Measurements from ENCODE around the gene DLX2. TPM values are rescaled to one million over a fixed set of nuclear protein-coding genes. Genes with fewer than 3 reads are reported as not detected.

The DLX2 gene
- total and polyA plus RNA-seq, 10 of the 15 experiments (the other 5 are each of a cell fraction or from before 2014, with no cell fraction given), result 0.03 TPM; not detected in 9

DNA sequence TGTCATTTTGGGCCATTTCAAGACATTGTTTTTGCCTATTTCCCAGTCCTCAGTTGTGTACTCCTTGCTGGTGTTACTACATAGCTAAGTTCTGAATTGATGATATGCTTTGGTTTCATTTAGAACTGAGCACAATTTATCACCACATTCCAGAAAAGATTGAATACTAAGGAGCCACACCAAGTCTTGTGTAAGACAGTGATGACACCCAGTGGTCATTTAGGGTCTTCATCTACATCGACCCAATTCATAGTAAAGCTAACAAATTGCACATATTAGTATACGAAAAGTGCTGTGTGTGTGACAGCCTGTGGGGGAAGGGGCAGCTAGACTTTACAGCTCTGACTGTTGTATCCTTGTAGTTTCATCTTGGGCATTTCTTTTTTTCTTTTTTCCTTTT is 10.9 kb upstream of the DLX2 start:
- Histone ChIP-seq H3K4me1 (ENCODE audit: control insufficient read depth, insufficient read depth, low read length) (no peaks in the 10 kb centered on the region), H3K79me2 (ENCODE audit: control insufficient read depth, insufficient read depth, low read length) (no peaks in the 10 kb centered on the region), H3K36me3 (ENCODE audit: control insufficient read depth in 2 of 2, insufficient read depth in 2 of 2, low read length in 1 of 2) (no peaks in the 10 kb centered on the region), H3K4me2 (ENCODE audit: control insufficient read depth, insufficient read depth) (no peak overlapping the region), H2AFZ (ENCODE audit: control insufficient read depth, low read depth, low read length) (no peak overlapping the region), H3K9me3 (replicated peaks; ENCODE audit: control insufficient read depth, insufficient read depth, low read length) (no peaks in the 10 kb centered on the region), H3K9ac (ENCODE audit: control insufficient read depth, insufficient read depth, low read length) (no peak overlapping the region), H3K27me3 (replicated peaks in 1 of 2; ENCODE audit: control insufficient read depth in 2 of 2, insufficient read depth in 2 of 2, low read length in 1 of 2) (0 out of 4 replicates have a peak, but pooled peaks cover 0 to 1% of the 10 kb centered on the region in 2 experiments), H4K20me1 (ENCODE audit: control insufficient read depth, insufficient read depth) (no peaks in the 10 kb centered on the region), H3K4me3 (no peak overlapping the region), H3K27ac (ENCODE audit: control insufficient read depth, insufficient read depth) (no peak overlapping the region)
- intact Hi-C loops (cut with micrococcal nuclease; ENCODE audit: unreplicated experiment), result no loop called here
- no TSS peak for BruUV-seq (replicated peaks)
- ATAC-seq (peak; percentile 68), DNase-seq (ENCODE audit: low read depth, low spot score) (no peak), FAIRE-seq (no peak)
- WGBS (ENCODE audit: insufficient coverage, insufficient replicate concordance, low lambda C conversion rate, missing lambda C conversion rate), result 26% methylated on average over 2 of the region's 2 CpGs
- CTCF ChIA-PET, result interaction anchor here (0.7 to 4.5 kb wide), 14 partner anchors 10 to 1186 kb away, joined by 3 to 23 read pairs (median 4); partner anchors contain the start of gene DLX2
- TF ChIP-seq RAD21 (IDR thresholded peaks at IDR 0.05; ENCODE audit: insufficient read depth, low read depth, low read length), result peak; percentile 59
- TF ChIP-seq SMAD1 (IDR thresholded peaks at IDR 0.05; ENCODE audit: low read depth, partially characterized antibody), result no peak
- peak; percentile 45; the same call in 1 of the 2 replicates for TF ChIP-seq SMC3 (IDR thresholded peaks at IDR 0.05; ENCODE audit: borderline replicate concordance, low read length)
- TF ChIP-seq NFXL1 (IDR thresholded peaks at IDR 0.05; ENCODE audit: borderline replicate concordance), result no peak
- no peak for TF ChIP-seq SUPT20H (IDR thresholded peaks at IDR 0.05; ENCODE audit: borderline replicate concordance, control insufficient read depth, low read depth, low read length)
- TF ChIP-seq, protein P1, sequence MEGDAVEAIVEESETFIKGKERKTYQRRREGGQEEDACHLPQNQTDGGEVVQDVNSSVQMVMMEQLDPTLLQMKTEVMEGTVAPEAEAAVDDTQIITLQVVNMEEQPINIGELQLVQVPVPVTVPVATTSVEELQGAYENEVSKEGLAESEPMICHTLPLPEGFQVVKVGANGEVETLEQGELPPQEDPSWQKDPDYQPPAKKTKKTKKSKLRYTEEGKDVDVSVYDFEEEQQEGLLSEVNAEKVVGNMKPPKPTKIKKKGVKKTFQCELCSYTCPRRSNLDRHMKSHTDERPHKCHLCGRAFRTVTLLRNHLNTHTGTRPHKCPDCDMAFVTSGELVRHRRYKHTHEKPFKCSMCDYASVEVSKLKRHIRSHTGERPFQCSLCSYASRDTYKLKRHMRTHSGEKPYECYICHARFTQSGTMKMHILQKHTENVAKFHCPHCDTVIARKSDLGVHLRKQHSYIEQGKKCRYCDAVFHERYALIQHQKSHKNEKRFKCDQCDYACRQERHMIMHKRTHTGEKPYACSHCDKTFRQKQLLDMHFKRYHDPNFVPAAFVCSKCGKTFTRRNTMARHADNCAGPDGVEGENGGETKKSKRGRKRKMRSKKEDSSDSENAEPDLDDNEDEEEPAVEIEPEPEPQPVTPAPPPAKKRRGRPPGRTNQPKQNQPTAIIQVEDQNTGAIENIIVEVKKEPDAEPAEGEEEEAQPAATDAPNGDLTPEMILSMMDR (IDR thresholded peaks at IDR 0.05 in 2 of 3, conservative IDR thresholded peaks at IDR 0.05 in 1 of 3; ENCODE audit: control insufficient read depth in 2 of 3, extremely low read depth in 1 of 3, insufficient read depth in 1 of 3, low read depth in 3 of 3, low read length in 3 of 3), result peak in 2 of 3 experiments; percentile 33 to 55; a peak in 4 of 6 replicates
- RAD21 ChIA-PET (ENCODE audit: unreplicated experiment), result interaction anchor here (0.6 to 1.8 kb wide), 4 partner anchors 23 to 458 kb away, joined by 3 to 12 read pairs (median 4); no protein-coding TSS in a partner anchor
- POLR2A ChIA-PET, result no interaction called here
- in situ Hi-C loops (cut with MboI), result loop anchor here (25.0 kb wide), 1 partner anchor 301 kb away; no protein-coding TSS in a partner anchor
- SMC1A ChIA-PET (ENCODE audit: uncharacterized antibody, unreplicated experiment), result interaction anchor here (1.1 to 2.3 kb wide), 5 partner anchors 9 to 541 kb away, joined by 3 to 8 read pairs (median 6); partner anchors contain the start of gene DLX2
